Upper lobe of left lung (tissue), 4 donors: ENCODE data around the gene ELK4.

Experiments
- EP300 ChIP-seq, 4 donors: sonication (generic); formaldehyde crosslinking; IDR thresholded peaks; one replicate each; pipeline ENCODE4 v1.5.1; 2017; ENCODE audit warnings: antibody characterized with exemption in 4 of 4, control low read depth in 2 of 4
- TF ChIP-seq, protein P1 (sequence below), 6 experiments: fragments of 450-650 bp in 4 of 6; fragments of 200-600 bp in 2 of 6; sonication (generic) in 2 of 6; IDR thresholded peaks; one replicate each; pipeline ENCODE4 v1.5.1; 2016 to 2019; ENCODE audit warnings: antibody characterized with exemption in 6 of 6

- no peak for TF ChIP-seq EP300 (IDR thresholded peaks at IDR 0.05)
- TF ChIP-seq, protein P1, sequence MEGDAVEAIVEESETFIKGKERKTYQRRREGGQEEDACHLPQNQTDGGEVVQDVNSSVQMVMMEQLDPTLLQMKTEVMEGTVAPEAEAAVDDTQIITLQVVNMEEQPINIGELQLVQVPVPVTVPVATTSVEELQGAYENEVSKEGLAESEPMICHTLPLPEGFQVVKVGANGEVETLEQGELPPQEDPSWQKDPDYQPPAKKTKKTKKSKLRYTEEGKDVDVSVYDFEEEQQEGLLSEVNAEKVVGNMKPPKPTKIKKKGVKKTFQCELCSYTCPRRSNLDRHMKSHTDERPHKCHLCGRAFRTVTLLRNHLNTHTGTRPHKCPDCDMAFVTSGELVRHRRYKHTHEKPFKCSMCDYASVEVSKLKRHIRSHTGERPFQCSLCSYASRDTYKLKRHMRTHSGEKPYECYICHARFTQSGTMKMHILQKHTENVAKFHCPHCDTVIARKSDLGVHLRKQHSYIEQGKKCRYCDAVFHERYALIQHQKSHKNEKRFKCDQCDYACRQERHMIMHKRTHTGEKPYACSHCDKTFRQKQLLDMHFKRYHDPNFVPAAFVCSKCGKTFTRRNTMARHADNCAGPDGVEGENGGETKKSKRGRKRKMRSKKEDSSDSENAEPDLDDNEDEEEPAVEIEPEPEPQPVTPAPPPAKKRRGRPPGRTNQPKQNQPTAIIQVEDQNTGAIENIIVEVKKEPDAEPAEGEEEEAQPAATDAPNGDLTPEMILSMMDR (IDR thresholded peaks at IDR 0.05) = no peak
These were observed 26.8 kb downstream of the ELK4 start for GRCh38 chr1:205604825-205605505.
